ENCODE results near the gene SIX3.

Gene SIX3

DNA sequence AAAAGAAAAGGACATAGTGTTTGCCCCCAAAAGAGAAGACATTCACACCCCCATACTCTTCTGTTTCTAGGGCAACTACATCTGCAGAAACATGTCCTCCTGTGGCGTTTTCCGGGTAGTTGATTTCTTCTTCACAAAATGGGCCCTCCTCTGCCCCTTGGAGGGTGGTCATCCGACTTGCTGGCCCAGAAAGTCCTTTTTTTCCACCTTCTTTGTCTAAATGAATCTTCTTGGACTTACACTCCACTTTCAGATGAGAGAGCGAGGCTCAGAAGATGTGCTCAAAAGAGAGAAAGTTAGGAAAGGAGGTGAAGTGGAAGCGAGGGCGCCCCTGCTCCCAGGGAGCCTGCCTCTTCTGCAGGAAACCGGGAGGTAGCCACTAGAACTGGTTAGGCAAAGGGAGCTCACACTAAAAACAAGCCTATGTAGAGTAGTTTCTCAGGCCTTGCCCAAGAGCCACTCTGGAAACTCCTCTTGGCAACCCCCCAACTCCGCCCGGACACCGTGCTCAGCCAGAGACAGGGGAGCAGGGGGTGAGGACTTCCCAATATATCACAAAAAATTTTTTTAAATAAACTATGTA is 10.2 kb upstream of the SIX3 start:
- no peak for DNase-seq

- no peak for DNase-seq
These were observed 9.4 kb upstream of the SIX3 start for GRCh38 chr2:44932079-44932478.

- no peak for DNase-seq
These were observed 8.7 kb upstream of the SIX3 start for GRCh38 chr2:44932564-44933392.

GRCh38 chr2:44933434-44933951 is 8.0 kb upstream of the SIX3 start:
- no peak for DNase-seq

DNA sequence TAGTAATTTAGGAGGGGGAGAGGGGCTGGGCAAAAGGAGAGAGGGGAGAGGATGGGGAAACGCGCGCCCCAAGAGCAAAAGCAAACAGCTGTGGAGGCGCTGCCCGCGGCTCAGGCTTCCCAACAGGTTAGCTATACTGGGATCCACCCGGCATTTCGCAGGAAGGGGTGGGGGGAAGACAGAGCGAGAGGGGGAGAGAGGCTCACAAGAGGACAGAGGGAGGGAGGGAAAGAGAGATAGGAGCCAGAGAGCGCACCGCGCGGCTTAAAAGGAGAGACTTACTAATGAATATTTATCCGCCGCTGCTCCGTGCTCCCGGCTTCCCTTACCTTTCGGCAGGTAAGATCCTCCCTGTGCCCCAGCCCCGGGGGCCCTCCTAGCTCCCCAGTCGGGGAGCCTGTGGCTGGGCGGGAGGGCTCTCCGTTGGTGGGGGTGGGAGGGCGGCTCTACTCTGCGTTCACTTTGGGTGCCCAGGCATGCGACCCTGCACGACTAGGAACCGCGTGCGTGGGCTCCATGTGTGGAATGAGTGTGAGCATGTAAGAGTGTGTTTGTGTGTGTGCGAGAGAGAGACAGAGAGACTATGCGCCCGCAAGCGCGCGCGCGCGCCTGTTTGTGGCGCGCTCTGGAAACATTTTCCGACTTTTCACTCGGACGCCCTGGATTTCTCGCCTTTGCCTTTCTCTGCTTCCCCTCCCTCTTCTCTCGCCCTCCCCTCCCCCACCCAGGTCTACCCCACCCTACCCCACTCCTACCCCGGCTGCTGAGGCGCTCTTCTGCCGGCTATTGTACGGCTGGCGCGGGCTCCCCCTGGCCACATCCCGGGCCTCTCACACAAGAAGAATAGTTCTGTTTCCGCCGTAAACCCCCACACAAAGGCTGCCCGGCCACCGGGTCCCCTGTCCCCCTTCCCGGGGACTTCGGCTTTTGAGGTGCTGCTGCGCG is 7.2 kb upstream of the SIX3 start:
- DNase-seq: no peak

DNA sequence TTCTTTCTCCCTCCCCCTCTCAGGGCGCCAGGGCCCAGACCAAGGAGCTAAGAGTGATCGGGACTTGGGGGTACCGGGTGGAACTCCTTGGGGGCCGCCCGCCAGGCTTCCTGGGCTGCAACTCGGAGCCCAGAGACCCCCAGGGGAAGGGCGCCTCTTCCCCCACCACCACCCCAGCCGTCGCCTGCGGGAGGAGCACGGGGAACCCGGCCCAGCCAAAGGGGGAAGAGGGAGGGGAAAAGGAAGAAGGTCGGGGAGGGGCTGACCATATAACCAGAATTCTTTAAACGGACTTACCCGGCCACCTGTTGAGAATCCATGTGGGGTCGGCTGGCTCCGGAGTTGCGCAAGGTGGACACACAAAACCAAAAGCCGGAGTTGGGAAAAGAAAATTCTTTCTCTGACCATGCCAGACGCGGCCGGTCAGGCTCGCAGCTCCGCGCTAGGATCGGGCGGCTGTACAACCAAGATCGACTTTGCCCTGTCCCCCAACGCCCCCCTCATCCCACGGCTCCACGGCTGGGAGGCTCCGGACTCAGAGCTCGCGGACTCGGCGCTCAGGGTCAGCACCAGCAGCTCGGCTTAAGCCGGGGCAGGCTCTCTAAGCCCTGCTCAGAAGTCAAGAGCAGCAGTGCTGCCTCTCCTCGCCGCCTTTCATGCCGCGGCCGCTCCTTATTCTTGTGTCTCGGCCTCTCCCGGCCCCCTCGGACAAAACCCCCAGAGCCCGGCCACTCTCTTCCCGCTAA is 6.3 kb upstream of the SIX3 start:
- no peak for DNase-seq

DNA sequence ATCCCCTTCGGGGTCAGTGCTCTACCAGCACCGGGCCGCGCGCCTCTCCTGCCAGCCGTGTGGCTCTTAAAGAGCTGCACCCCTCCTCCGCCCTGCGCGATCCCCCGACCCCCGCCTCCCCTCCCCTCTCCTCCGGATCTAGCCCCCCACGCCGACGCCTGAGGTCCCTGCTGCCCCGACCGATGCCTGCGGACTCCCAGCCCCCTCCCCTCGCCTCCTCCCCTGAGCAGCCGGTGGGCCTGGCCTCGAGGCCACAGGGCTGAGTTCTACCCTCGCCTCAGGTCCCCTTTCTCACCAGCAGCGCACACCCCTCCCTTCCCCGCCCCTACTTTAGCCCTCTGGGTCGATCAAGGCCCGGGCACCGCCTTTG is 5.8 kb upstream of the SIX3 start:
- DNase-seq: no peak

GRCh38 chr2:44936275-44936674 is 5.2 kb upstream of the SIX3 start:
- no peak for DNase-seq

DNA sequence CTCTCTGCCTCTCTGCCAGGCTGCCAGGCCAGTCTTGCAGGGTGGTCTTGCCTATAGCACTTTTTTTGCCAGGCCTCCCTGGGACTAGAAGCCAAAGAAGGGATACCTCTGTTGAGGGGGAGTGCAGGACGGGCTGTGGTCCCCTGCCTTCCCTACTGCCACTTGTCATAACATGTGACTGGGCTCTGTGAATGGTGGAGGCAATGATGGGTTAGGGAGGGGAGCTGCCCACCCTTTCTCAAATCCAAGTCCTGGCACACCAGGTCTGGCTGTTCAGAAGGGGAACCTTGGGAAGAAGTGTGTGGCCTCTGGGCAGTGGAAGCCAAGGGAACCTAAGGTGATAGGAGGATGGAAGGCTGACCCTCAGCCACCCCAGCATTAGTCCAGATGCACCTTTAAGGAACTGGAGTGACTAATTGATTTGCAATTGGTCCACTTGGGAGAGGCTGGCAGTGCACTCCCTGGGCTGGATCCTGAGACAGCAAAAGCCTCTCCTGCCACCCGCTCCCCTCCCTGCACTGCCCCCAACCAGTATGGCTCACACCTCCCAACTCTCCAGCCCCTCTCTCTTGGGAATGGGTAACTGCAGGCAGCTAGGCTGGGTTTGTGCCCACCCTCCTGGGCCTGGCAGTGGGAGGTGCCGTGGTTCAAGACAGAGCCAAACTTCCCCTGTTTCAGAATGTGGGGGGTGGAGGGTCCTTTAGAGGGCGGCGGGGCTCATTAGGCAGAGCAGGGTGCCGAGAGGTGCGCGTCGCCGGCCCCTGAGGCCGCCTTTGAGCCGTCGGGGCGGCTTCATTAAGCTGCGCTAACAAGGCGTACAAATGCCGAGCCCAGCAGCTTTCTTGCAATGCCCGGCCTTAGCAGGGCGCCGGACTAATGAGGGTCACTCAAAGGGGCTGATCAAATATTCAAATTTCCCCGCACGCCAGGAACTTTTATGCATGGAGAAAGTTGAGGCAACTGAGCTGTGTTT is 4.5 kb upstream of the SIX3 start:
- no peak for DNase-seq

DNA sequence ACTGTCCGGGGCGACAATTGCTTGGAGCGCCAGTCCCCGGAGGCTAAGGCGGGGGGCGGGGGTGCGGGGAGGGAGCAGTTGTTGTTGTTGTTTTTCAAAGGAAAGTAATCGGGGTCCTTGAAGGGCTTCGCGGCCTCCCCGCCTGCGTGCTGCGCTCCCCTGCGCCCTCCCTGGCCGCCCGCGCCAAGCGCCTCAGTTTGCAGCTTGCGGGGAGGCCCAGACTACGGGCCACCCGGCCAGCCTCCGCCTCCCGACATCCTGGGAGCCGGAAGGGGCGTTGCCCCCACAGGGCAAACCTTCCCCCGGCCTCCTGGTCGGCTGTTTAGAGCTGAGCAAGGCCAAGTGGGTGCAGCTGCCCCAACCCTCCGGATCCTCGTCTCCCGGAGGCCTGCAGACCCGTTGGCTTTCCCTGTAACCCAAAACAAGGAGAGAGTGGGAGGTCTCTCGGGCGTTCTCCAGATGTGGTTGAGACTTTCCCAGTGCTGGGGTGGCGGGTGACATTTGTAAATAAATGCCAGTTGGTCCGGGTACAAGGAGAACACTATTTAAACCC is 3.7 kb upstream of the SIX3 start:
- no peak for DNase-seq

- DNase-seq: no peak
These were observed 3.0 kb upstream of the SIX3 start for GRCh38 chr2:44938287-44939105.

GRCh38 chr2:44939106-44940048 is 2.1 kb upstream of the SIX3 start:
- DNase-seq: no peak

DNA sequence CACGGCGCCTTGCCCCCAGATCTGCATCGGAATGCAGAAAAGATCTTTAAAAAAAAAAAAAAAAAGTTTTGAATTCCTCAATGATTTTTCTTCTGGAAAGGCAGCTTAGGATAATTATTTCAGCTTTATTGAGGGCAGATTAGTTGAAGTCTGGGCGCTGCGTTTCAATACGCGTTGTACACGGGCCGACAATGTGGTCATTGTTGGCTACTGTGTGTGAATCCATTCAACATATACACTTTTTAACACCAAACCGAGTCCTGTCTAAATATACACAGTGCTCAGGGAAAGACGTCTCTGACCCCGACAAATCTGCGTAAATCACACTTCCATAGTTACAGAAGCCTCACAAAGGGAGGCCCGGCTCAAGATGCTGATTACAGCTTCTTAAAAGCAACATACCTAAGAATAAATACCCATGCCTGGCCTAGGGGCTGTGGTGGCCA is 1.4 kb upstream of the SIX3 start:
- no peak for DNase-seq

- DNase-seq: no peak
These were observed 604 bp upstream of the SIX3 start for GRCh38 chr2:44940732-44941464.

DNA sequence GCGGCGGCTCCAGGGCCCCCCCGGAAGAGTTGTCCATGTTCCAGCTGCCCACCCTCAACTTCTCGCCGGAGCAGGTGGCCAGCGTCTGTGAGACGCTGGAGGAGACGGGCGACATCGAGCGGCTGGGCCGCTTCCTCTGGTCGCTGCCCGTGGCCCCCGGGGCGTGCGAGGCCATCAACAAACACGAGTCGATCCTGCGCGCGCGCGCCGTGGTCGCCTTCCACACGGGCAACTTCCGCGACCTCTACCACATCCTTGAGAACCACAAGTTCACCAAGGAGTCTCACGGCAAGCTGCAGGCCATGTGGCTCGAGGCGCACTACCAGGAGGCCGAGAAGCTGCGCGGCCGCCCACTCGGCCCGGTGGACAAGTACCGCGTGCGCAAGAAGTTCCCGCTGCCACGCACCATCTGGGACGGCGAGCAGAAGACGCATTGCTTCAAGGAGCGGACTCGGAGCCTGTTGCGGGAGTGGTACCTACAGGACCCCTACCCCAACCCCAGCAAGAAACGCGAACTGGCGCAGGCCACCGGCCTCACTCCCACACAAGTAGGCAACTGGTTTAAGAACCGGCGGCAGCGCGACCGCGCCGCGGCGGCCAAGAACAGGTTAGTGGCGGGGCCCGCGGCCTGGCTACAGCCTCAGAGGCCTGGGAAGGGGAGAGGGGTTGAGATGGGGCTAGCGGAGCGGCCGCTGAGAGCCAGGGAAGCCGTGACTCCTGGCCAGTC is 965 bp downstream of the SIX3 start:
- DNase-seq: no peak

GRCh38 chr2:44943031-44943692 is 1.7 kb downstream of the SIX3 start:
- DNase-seq: no peak

DNA sequence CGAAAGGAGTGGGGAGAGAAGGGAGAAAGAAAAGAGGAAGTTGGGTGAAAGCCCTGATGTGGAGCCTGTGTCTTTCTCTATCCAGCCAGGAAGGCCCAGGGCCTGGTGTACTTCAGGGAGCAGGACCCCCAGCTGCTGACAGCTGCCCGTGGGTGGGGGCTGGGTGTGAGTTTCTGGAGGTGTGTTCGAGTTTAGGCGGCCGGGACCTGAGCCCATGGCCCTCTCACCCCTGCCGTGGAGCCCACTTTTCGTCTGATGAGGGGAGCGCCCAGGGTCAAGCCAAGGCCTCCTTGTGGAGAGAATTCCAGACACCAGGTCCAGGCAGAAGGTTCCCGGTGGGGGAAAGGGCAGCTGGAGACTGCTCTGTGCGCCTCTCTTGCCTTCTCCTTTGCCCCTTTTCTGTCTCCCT is 2.2 kb downstream of the SIX3 start:
- DNase-seq: no peak

Data from activated CD4-positive, alpha-beta T cell treated with anti-CD3 and anti-CD28 coated beads, Interleukin-2, amount 50 U/mL, for 1 hour (primary cell).